Measurements from ENCODE around the gene MAP3K7. TPM values are rescaled to one million over a fixed set of nuclear protein-coding genes. Genes with fewer than 3 reads are reported as not detected.

MAP3K7 gene
- total RNA-seq, 1 donor from 2014 or later = 38.7 TPM

GRCh38 chr6:90534337-90535025 is 52.4 kb downstream of the MAP3K7 start:
- FAIRE-seq = no peak
- no peak for DNase-seq (ENCODE audit: low spot score in 2 of 2)

GRCh38 chr6:90533615-90534336 is 53.1 kb downstream of the MAP3K7 start:
- DNase-seq (ENCODE audit: low spot score in 2 of 2) = no peak

GRCh38 chr6:90530882-90531281 is 56.0 kb downstream of the MAP3K7 start:
- DNase-seq (ENCODE audit: low spot score in 2 of 2) (no peak), FAIRE-seq (no peak)

More at GRCh38 chr6:90533615-90534336, 53.1 kb downstream of the MAP3K7 start:
- no peak for FAIRE-seq

GRCh38 chr6:90525421-90525820 is 61.5 kb downstream of the MAP3K7 start:
- DNase-seq (ENCODE audit: low spot score in 2 of 2) = no peak
- FAIRE-seq = no peak

- FAIRE-seq (no peak), DNase-seq (ENCODE audit: low spot score in 2 of 2) (no peak)
These were observed 63.0 kb downstream of the MAP3K7 start for GRCh38 chr6:90523779-90524310.

GRCh38 chr6:90521955-90522354 is 64.9 kb downstream of the MAP3K7 start:
- DNase-seq (ENCODE audit: low spot score in 2 of 2) (no peak), FAIRE-seq (no peak)

GRCh38 chr6:90516074-90516660 is 70.7 kb downstream of the MAP3K7 start:
- no peak for FAIRE-seq
- no peak for DNase-seq (ENCODE audit: low spot score in 2 of 2)

GRCh38 chr6:90514496-90514895 is 72.4 kb downstream of the MAP3K7 start:
- DNase-seq (ENCODE audit: low spot score in 2 of 2) = no peak
- FAIRE-seq = no peak

- FAIRE-seq = no peak
- DNase-seq (ENCODE audit: low spot score in 2 of 2) = no peak
These were observed 78.1 kb downstream of the MAP3K7 start for GRCh38 chr6:90508753-90509152.

GRCh38 chr6:90502866-90503407 is 83.9 kb downstream of the MAP3K7 start:
- FAIRE-seq (no peak), DNase-seq (ENCODE audit: low spot score in 2 of 2) (no peak)

- DNase-seq (ENCODE audit: low spot score in 2 of 2) = no peak
- no peak for FAIRE-seq
These were observed 84.5 kb downstream of the MAP3K7 start for GRCh38 chr6:90502381-90502780.

- FAIRE-seq (no peak), DNase-seq (ENCODE audit: low spot score in 2 of 2) (no peak)
These were observed 86.4 kb downstream of the MAP3K7 start for GRCh38 chr6:90500458-90500857.

GRCh38 chr6:90497411-90497810 is 89.5 kb downstream of the MAP3K7 start:
- DNase-seq (ENCODE audit: low spot score in 2 of 2) (no peak), FAIRE-seq (no peak)

- DNase-seq (ENCODE audit: low spot score in 2 of 2) (no peak), FAIRE-seq (no peak)
These were observed 90.4 kb downstream of the MAP3K7 start for GRCh38 chr6:90496258-90497016.

- no peak for DNase-seq (ENCODE audit: low spot score in 2 of 2)
- FAIRE-seq = no peak
These were observed 91.6 kb downstream of the MAP3K7 start for GRCh38 chr6:90495216-90495817.

GRCh38 chr6:90494067-90494780 is 92.6 kb downstream of the MAP3K7 start:
- no peak for DNase-seq (ENCODE audit: low spot score in 2 of 2)

GRCh38 chr6:90493332-90493731 is 93.5 kb downstream of the MAP3K7 start:
- DNase-seq (ENCODE audit: low spot score in 2 of 2) (no peak), FAIRE-seq (no peak)

More at GRCh38 chr6:90494067-90494780, 92.6 kb downstream of the MAP3K7 start:
- no peak for FAIRE-seq

- FAIRE-seq (no peak), DNase-seq (ENCODE audit: low spot score in 2 of 2) (no peak)
These were observed 94.1 kb downstream of the MAP3K7 start for GRCh38 chr6:90492798-90493197.

- FAIRE-seq (no peak), DNase-seq (ENCODE audit: low spot score in 2 of 2) (no peak)
These were observed 94.5 kb downstream of the MAP3K7 start for GRCh38 chr6:90492369-90492768.
